GM21723 (cell line): ENCODE results near the gene FBXL7.
"Not testable (repeated sequence)": the region's sequence is repeated elsewhere in the genome, so short reads cannot be mapped to it uniquely, and the experiment has no call there.

ENCODE experiments used
- ATAC-seq: cut with Tn5 transposase; IDR thresholded peaks from one replicate; pipeline ENCODE4 v1.9.1; 2021; ENCODE audit warnings: mild to moderate bottlenecking, moderate library complexity; ENCODE audit not compliant: unreplicated experiment

FBXL7 gene

GRCh38 chr5:15852217-15852616 lies 352.2 kb downstream of the FBXL7 start:
- no peak for ATAC-seq

GRCh38 chr5:15852949-15853348 lies 353.0 kb downstream of the FBXL7 start:
- ATAC-seq = no peak

- no peak for ATAC-seq
These were observed 358.3 kb downstream of the FBXL7 start for GRCh38 chr5:15858326-15858725.

GRCh38 chr5:15864536-15865215 lies 364.7 kb downstream of the FBXL7 start:
- no peak for ATAC-seq

- ATAC-seq = not testable (repeated sequence)
These were observed 372.3 kb downstream of the FBXL7 start for GRCh38 chr5:15872259-15872658.

GRCh38 chr5:15877914-15878313 lies 377.9 kb downstream of the FBXL7 start:
- no peak for ATAC-seq

- ATAC-seq = no peak
These were observed 380.2 kb downstream of the FBXL7 start for GRCh38 chr5:15880201-15880600.

- ATAC-seq = no peak
These were observed 385.2 kb downstream of the FBXL7 start for GRCh38 chr5:15885156-15885555.

GRCh38 chr5:15886156-15886555 lies 386.2 kb downstream of the FBXL7 start:
- ATAC-seq = no peak

GRCh38 chr5:15887093-15887492 lies 387.1 kb downstream of the FBXL7 start:
- ATAC-seq = no peak

GRCh38 chr5:15889001-15889400 lies 389.0 kb downstream of the FBXL7 start:
- no peak for ATAC-seq

- no peak for ATAC-seq
These were observed 393.9 kb downstream of the FBXL7 start for GRCh38 chr5:15893866-15894265.

GRCh38 chr5:15897656-15898055 lies 397.7 kb downstream of the FBXL7 start:
- no peak for ATAC-seq

- no peak for ATAC-seq
These were observed 398.7 kb downstream of the FBXL7 start for GRCh38 chr5:15898641-15899040.

- no peak for ATAC-seq
These were observed 399.5 kb downstream of the FBXL7 start for GRCh38 chr5:15899481-15899880.

GRCh38 chr5:15901151-15901550 lies 401.2 kb downstream of the FBXL7 start:
- no peak for ATAC-seq

- no peak for ATAC-seq
These were observed 402.1 kb downstream of the FBXL7 start for GRCh38 chr5:15902066-15902465.

GRCh38 chr5:15904899-15905830 lies 405.2 kb downstream of the FBXL7 start:
- ATAC-seq = no peak

GRCh38 chr5:15914638-15915037 lies 414.7 kb downstream of the FBXL7 start:
- no peak for ATAC-seq

- no peak for ATAC-seq
These were observed 426.6 kb downstream of the FBXL7 start for GRCh38 chr5:15926586-15926985.

GRCh38 chr5:15927710-15928380 lies 427.9 kb downstream of the FBXL7 start:
- ATAC-seq = no peak
